Activated T-helper 9 cell treated with anti-CD3 and anti-CD28 coated beads, Interleukin-2, amount 50 U/mL, for 16 hours (primary cell): ENCODE data around the gene XRCC4.

Experiments used
- DNase-seq: peaks from one replicate; pipeline ENCODE4 v3.0.0-alpha.2; 2020; ENCODE audit warnings: low read depth

XRCC4 gene

GRCh38 chr5:83277953-83278352 lies 200.6 kb downstream of the XRCC4 start:
- DNase-seq = no peak

GRCh38 chr5:83281176-83281575 lies 203.8 kb downstream of the XRCC4 start:
- DNase-seq = no peak

GRCh38 chr5:83281658-83282057 lies 204.3 kb downstream of the XRCC4 start:
- DNase-seq = no peak

- no peak for DNase-seq
These were observed 206.4 kb downstream of the XRCC4 start for GRCh38 chr5:83283761-83284160.

- DNase-seq = no peak
These were observed 208.5 kb downstream of the XRCC4 start for GRCh38 chr5:83285661-83286398.

GRCh38 chr5:83294246-83294645 lies 216.9 kb downstream of the XRCC4 start:
- no peak for DNase-seq

- DNase-seq = no peak
These were observed 222.0 kb downstream of the XRCC4 start for GRCh38 chr5:83299353-83299752.

- DNase-seq = no peak
These were observed 229.4 kb downstream of the XRCC4 start for GRCh38 chr5:83306572-83307241.

GRCh38 chr5:83312663-83313062 lies 235.3 kb downstream of the XRCC4 start:
- no peak for DNase-seq

- no peak for DNase-seq
These were observed 236.1 kb downstream of the XRCC4 start for GRCh38 chr5:83313436-83313835.

- DNase-seq = no peak
These were observed 244.2 kb downstream of the XRCC4 start for GRCh38 chr5:83321483-83322055.

- no peak for DNase-seq
These were observed 245.1 kb downstream of the XRCC4 start for GRCh38 chr5:83322273-83322924.

GRCh38 chr5:83323557-83324180 lies 246.3 kb downstream of the XRCC4 start:
- DNase-seq = no peak

- DNase-seq = no peak
These were observed 254.5 kb downstream of the XRCC4 start for GRCh38 chr5:83331842-83332241.

GRCh38 chr5:83337453-83338035 lies 260.2 kb downstream of the XRCC4 start:
- no peak for DNase-seq

- no peak for DNase-seq
These were observed 263.2 kb downstream of the XRCC4 start for GRCh38 chr5:83340511-83340918.

- DNase-seq = no peak
These were observed 264.5 kb downstream of the XRCC4 start for GRCh38 chr5:83341815-83342334.

GRCh38 chr5:83342465-83342864 lies 265.1 kb downstream of the XRCC4 start:
- no peak for DNase-seq

GRCh38 chr5:83343299-83343698 lies 266.0 kb downstream of the XRCC4 start:
- DNase-seq = no peak

- no peak for DNase-seq
These were observed 268.1 kb downstream of the XRCC4 start for GRCh38 chr5:83345423-83345822.

- no peak for DNase-seq
These were observed 271.0 kb downstream of the XRCC4 start for GRCh38 chr5:83348281-83348780.

GRCh38 chr5:83353231-83353630 lies 275.9 kb downstream of the XRCC4 start:
- no peak for DNase-seq
